Cardiac septum (tissue), 1 donor: ENCODE data around the gene FARP2. TPM values are rescaled to one million over a fixed set of nuclear protein-coding genes. Genes with fewer than 3 reads are reported as not detected.
"Not testable (repeated sequence)": the region's sequence is repeated elsewhere in the genome, so short reads cannot be mapped to it uniquely, and the experiment has no call there.

ENCODE experiments used
- DNase-seq: peaks from one replicate; pipeline ENCODE4 v3.0.0-alpha.2; 2020; ENCODE audit warnings: low spot score
- intact Hi-C: fragments of 100-400 bp; cut with DNase I; formaldehyde crosslinking; loops from one replicate; pipeline ENCODE4 v1.14.0; 2022
- total RNA-seq: library from RNA; stranded (reverse); fragmentation: NEBNext Ultra II Directional; extraction: Animal tissue kit (Norgen Biotek cat#: 25700); gene quantifications from one replicate; pipeline ENCODE4 v1.2.1, GENCODE V29; 2021
- donor health status: DM: no; HTN: no; CAD: no.

The FARP2 gene
- total RNA-seq, 1 donor from 2014 or later, result 24.4 TPM

- DNase-seq, result no peak
- intact Hi-C loops, result no loop called here
These were observed 36.0 kb downstream of the FARP2 start for GRCh38 chr2:241391892-241392665.

DNA sequence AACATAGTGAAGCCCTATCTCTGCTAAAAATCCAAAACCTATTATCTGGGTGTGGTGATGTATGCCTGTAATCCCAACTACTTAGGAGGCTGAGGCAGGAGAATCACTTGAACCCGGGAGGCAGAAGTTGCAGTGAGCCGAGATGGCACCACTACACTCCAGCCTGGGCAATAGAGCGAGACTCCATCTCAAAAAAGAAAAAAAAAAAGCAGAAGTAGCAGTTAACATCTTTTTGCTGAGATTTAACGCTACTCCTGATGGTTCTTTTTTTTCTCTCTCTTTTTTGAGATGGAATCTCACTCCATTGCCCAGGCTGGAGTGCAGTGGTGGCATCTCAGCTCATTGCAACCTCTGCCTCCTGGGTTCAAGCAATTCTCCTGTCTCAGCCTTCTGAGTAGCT is 36.7 kb downstream of the FARP2 start:
- DNase-seq, intact Hi-C loops: not testable (repeated sequence)

GRCh38 chr2:241393524-241394196 is 37.6 kb downstream of the FARP2 start:
- intact Hi-C loops, result no loop called here

DNA sequence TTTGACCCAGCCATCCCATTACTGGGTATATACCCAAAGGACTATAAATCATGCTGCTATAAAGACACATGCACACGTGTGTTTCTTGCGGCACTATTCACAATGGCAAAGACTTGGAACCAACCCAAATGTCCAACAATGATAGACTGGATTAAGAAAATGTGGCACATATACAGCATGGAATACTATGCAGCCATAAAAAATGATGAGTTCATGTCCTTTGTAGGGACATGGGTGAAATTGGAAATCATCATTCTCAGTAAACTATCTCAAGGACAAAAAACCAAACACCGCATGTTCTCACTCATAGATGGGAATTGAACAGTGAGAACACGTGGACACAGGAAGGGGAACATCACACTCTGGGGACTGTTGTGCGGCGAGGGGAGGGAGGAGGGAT is 40.7 kb downstream of the FARP2 start:
- intact Hi-C loops, DNase-seq: not testable (repeated sequence)

More at GRCh38 chr2:241393524-241394196, 37.6 kb downstream of the FARP2 start:
- no peak for DNase-seq

DNA sequence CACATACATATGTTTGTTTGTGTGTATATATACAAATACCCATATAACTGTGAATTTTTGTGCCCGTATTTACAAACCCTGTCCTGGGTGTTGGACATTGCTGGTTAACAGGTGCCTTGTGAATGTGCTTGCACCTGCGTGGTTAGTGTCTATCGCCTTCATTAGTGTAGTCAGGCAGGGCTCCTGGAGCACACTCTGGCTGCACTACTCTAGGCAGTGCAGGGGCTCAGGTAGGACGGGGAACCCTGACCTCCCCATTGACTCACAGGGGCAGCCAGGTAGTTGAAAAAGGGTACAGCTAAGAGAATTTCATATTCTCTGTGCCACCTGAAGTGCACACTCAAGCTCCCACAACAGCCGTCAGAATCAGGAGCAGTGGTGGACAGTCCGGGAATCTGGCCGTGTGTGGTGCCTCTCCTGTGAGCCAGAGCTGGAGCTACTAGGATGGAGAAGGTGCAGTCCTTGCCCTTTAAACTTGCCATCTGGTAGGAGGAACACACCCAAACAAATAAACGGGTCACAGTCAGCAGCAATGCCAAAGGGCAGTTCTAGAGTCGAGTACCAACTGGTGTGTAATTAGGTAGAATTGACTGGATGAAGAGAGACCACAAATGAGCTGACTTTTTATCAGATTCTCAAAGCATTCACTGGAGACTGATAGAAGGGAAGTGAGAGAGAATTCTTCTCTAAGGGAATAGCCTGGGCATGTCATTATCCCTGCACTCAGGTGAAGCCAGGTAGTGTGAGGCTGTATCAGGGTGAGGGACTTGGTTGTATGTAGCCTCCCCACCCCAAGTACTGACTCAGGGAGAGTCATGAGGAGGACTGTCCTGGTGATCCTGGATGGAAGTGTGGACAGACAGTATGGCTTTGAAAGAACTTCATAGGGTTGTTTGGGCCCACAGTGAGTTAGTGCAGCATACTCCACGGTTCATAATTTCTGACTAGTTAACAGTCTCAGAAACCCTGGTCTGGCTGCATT is 44.1 kb downstream of the FARP2 start:
- intact Hi-C loops, result no loop called here

DNA sequence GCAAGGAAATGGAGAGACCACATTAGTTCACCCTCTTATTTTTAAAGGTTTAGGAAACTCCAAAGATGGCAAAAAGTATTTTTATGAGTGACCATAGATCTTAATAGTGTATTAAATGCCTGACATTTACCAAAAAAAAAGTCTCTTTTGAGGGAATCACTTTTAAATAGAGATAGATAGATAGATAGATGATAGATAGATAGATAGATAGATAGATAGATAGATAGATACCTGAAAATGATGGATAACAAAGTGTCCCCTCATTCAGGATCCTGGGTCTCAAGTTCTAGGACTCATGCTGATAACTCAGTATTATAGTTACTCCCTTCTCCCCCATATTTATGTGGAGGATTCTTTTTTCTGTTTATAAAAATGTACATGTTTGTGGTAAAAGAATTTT is 52.8 kb downstream of the FARP2 start:
- no peak for DNase-seq
- intact Hi-C loops, result no loop called here

More for the DNA sequence above, 44.1 kb downstream of the FARP2 start:
- DNase-seq, result no peak

- no peak for DNase-seq
- intact Hi-C loops, result no loop called here
These were observed 54.7 kb downstream of the FARP2 start for GRCh38 chr2:241410739-241411176.

DNA sequence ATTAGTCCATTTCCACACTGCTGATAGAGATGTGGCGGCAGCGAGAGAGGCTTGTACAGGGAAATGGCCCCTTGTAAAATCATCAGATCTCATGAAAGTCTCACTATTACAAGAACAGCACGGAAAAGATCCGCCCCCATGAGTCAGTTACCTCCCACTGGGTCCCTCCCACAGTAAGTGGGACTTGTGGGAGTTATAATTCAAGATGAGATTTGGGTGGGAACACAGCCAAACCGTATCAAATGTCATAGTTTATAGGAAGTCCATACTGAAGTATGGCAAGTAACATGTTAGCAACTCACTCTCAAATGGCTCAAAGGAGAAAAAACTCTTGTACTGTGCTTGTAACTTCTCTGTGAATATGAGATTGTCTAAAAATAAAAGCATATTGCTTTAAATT is 56.1 kb downstream of the FARP2 start:
- DNase-seq, result no peak
- intact Hi-C loops, result no loop called here

GRCh38 chr2:241413501-241413900 is 57.4 kb downstream of the FARP2 start:
- intact Hi-C loops, DNase-seq: not testable (repeated sequence)

GRCh38 chr2:241413929-241414580 is 58.0 kb downstream of the FARP2 start:
- intact Hi-C loops, result no loop called here
- DNase-seq, result no peak

DNA sequence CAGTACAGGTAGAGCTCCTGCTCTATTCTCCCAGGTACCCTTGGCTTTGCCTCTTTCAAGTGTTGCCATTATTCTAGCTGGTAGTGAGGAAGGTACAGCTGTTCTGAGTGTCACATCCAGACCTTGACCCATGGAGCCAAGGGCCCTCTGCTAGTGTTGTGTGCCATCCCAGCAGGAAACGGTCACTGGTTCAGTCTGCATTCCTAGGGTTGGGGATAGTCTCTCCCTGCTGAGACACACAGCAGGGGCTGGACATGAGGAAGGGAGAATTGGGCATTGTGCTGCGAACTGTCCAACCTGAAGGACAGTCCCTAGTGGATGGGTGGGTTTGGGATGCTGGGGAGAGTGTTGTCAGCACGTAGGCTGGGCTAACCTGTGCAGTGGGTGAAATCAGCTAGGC is 59.1 kb downstream of the FARP2 start:
- no peak for DNase-seq
- intact Hi-C loops, result no loop called here

DNA sequence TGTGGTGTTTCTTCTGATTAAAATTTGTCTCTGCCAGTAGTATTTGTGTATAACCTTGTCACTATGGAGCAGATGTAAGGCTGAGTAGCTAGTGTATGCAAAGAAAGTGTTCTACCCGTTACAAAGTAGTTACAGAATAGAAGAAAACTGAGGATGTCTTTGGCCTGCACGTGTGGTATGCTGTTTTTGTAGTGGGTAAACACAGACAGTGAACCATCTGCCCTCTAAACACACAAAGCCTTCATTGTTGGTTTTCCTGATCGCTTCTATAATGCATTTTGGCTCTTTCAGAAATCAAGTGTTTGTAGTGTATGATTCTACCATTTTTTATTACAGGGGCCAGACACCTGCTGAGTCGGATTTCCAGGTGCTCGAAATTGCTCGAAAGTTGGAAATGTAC is 61.5 kb downstream of the FARP2 start:
- intact Hi-C loops, result no loop called here

DNA sequence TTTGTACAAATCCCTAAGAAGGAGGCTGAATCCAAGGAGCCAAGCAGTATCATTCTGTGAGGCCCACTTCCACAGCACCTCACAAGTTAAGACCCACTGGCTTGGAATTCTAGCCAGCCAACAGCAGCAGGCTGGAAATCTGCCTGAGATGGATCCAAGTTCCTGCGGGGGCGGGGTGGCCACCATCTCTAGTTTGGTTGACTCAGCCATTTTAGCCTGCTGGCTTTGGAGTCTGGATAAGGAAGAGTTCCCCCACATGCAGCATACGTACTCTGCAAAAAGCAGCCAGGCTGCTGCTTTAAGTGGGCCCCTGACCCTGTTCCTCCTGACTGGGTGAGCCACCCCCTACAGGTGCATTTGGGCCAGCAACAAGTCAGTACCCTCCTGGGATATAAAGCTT is 65.2 kb downstream of the FARP2 start:
- intact Hi-C loops, result no loop called here
- DNase-seq, result no peak

More for the DNA sequence above, 61.5 kb downstream of the FARP2 start:
- no peak for DNase-seq

DNA sequence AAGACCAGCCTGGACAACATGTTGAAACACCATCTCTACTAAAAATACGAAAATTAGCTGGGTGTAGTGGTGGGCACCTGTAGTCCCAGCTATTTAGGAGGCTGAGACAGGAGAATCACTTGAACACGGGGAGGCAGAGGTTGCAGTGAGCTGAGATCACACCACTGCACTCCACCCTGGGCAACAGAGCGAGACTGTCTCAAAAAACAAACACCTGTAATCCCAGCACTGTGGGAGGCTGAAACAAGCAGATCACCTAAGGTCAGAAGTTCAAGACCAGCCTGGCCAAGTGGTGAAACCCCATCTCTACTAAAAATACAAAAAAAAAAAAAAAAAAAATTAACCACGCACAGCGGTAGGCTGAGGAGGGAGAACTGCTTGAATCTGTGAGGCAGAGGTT is 65.9 kb downstream of the FARP2 start:
- DNase-seq, intact Hi-C loops: not testable (repeated sequence)

- intact Hi-C loops, result no loop called here
- DNase-seq, result no peak
These were observed 66.3 kb downstream of the FARP2 start for GRCh38 chr2:241422350-241422749.

GRCh38 chr2:241423489-241423888 is 67.4 kb downstream of the FARP2 start:
- DNase-seq, intact Hi-C loops: not testable (repeated sequence)

DNA sequence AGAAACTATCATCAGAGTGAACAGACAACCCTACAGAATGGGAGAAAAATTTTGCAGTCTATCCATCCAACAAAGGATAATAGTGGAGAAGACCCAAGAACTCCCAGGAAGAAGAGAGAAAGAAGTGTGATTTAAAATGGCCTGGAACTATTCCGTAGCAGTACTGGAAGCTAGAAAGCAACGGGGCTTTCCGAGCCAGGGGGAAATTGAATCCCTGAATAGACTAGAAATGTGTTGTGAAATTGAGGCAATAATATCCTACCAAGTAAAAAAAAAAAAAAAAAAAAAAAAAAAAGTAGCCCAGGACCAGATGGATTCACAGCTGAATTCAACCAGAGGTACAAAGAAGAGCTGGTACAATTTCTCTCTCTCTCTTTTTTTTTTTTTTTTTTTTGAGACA is 69.3 kb downstream of the FARP2 start:
- intact Hi-C loops, result no loop called here
- DNase-seq, result no peak

GRCh38 chr2:241430178-241430577 is 74.1 kb downstream of the FARP2 start:
- DNase-seq, result no peak
- intact Hi-C loops, result no loop called here

GRCh38 chr2:241432824-241433448 is 76.9 kb downstream of the FARP2 start:
- intact Hi-C loops, result no loop called here
- no peak for DNase-seq
